22Rv1 (cell line): ENCODE results near the gene MED12L.

Experiments used
- H3K27ac ChIP-seq: fragments of 450-650 bp; 2 replicates; pipeline ENCODE4 v1.5.1; 2017
- ZFX ChIP-seq: fragments of 450-650 bp; IDR thresholded peaks from 2 replicates; pipeline ENCODE4 v1.6.1; 2017; ENCODE audit warnings: antibody characterized with exemption, borderline replicate concordance
- TF ChIP-seq, protein P1 (sequence below): fragments of 450-650 bp; IDR thresholded peaks from 2 replicates; pipeline ENCODE4 v1.5.1; 2017; ENCODE audit warnings: mild to moderate bottlenecking

Gene MED12L

GRCh38 chr3:151476344-151477018 lies 391.0 kb downstream of the MED12L start:
- no peak overlapping the region for H3K27ac ChIP-seq
- no peak for TF ChIP-seq ZFX
- TF ChIP-seq, protein P1, sequence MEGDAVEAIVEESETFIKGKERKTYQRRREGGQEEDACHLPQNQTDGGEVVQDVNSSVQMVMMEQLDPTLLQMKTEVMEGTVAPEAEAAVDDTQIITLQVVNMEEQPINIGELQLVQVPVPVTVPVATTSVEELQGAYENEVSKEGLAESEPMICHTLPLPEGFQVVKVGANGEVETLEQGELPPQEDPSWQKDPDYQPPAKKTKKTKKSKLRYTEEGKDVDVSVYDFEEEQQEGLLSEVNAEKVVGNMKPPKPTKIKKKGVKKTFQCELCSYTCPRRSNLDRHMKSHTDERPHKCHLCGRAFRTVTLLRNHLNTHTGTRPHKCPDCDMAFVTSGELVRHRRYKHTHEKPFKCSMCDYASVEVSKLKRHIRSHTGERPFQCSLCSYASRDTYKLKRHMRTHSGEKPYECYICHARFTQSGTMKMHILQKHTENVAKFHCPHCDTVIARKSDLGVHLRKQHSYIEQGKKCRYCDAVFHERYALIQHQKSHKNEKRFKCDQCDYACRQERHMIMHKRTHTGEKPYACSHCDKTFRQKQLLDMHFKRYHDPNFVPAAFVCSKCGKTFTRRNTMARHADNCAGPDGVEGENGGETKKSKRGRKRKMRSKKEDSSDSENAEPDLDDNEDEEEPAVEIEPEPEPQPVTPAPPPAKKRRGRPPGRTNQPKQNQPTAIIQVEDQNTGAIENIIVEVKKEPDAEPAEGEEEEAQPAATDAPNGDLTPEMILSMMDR = no peak

DNA sequence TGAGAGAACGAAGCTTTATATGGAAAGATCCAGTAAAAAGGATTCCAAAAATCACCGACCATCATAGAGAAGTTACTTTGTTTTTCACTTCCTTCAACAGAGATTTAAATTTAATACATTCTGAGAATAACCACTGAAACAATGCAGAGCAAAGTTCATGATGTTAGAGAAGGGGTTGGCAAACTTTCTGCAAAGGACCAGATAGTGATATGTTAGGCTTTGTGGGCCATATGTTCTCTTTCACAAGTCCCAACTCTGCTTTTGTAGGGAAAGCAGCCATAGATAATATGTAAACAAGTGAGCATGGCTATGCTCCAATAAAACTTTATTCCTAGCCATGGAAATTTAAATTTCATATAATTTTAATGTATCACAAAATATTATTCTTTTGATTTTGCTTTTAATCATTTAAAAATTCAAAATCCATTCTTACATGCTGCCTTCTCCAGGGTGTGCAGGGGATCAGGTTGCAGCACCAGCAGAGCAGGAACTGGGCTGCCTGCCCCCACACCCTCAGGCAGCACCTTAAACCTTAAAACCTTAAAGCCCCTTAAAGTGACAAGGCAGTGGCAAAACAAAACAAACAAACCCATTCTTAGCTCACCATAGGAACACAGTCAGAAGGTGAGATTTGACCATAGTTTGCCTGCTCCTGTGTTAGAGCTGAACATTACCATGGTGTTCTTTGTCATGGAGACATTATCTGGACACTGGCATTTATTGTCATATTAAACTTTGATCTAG lies 392.3 kb downstream of the MED12L start:
- TF ChIP-seq, protein P1 = no peak
- TF ChIP-seq ZFX = no peak
- H3K27ac ChIP-seq = no peak overlapping the region

- H3K27ac ChIP-seq = no peak overlapping the region
- TF ChIP-seq ZFX = no peak
Observed at GRCh38 chr3:151478335-151478697, 392.9 kb downstream of the MED12L start.

DNA sequence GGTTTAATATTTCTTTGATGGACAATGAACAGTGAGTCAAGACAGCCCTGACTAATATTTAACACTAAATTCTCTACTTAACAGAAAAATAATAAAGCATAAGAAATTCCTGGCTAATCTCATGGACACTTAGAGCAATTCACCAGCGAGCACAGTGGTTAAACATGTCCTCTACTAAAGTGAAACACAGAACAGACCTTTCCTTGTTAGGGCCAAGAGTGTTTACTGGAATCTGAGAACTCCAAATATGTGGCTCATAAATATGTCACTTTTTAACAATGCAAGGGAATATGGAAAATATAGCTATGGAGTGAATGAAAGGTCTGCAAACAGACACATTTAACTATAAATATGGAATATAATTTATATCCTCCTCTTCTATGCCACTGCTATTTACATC lies 394.0 kb downstream of the MED12L start:
- TF ChIP-seq ZFX = no peak
- TF ChIP-seq, protein P1 = no peak
- no peak overlapping the region for H3K27ac ChIP-seq

DNA sequence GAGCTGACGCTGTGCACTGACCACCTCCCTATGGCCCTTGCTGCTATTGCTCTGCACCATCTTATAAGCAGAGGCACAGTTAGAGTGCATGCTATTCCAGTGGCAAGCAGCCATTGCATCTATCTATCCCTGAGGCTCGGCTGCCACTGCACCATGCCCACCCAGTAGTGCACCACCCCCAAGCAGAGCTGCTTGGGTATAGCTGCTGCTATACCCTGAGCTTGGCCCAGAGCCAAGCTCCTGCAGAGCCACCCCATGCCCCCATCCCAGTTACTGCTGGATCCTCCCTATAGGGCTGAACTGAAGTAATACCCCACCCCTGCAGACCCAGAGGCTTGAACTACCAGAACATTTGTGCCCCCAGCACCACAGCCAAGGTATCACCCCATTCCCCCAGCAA lies 395.0 kb downstream of the MED12L start:
- TF ChIP-seq ZFX = no peak
- TF ChIP-seq, protein P1 = no peak
- no peak overlapping the region for H3K27ac ChIP-seq

DNA sequence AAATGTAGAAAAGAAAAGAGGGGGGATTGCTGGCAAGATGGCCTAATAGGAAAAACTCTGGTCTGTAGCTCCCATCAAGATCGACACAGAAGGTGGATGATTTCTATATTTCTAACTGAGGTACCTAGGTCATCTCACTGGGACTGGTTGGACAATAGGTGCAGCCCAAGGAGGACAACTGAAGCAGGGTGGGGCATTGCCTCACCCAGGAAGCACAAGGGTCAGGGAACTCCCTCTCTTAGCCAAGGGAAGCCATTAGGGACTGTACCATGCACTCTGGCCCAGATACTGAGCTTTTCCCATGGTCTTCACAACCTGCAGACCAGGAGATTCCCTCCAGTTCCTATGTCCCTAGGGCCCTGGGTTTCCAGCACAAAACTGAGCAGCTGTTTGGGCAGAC lies 398.0 kb downstream of the MED12L start:
- TF ChIP-seq ZFX = no peak
- TF ChIP-seq, protein P1 = no peak
- H3K27ac ChIP-seq = no peak overlapping the region

DNA sequence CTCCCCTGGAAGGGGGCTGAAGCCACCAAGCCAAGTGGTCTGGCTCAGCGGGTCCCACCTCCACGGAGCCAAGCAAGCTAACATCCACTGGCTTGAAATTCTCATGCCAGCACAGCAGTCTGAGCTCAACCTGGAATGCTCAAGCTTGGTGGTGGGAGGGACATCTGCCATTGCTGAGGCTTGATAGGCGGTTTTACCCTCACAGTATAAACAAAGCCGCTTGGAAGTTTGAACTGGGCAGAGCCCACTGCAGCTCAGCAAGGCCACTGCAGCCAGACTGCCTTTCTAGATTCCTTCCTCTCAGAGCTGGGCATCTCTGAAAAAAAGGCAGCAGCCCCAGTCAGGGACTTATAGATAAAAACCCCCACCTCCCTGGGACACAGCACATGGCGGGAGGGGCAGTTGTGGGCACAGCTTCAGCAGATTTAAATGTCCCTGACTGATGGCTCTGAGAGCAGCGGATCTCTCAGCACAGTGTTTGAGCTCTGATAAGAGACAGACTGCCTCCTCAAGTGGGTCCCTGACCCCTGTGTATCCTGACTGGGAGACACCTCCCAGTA lies 398.6 kb downstream of the MED12L start:
- TF ChIP-seq, protein P1 = no peak
- no peak for TF ChIP-seq ZFX

More for the DNA sequence above, 398.6 kb downstream of the MED12L start:
- H3K27ac ChIP-seq = no peak overlapping the region
